NCI-H2171 treated with DMSO at 0.1 percent for 48 hours (cell line): ENCODE measurements around the gene ZNF236.
"Not testable (repeated sequence)": the region's sequence is repeated elsewhere in the genome, so short reads cannot be mapped to it uniquely, and the experiment has no call there.

Experiments used
- DNase-seq: peaks from one replicate; lab custom pipeline; 2025; lab: John Stamatoyannopoulos, UW

ZNF236 gene

GRCh38 chr18:77006305-77007175 is 184.2 kb downstream of the ZNF236 start:
- DNase-seq: no peak

DNA sequence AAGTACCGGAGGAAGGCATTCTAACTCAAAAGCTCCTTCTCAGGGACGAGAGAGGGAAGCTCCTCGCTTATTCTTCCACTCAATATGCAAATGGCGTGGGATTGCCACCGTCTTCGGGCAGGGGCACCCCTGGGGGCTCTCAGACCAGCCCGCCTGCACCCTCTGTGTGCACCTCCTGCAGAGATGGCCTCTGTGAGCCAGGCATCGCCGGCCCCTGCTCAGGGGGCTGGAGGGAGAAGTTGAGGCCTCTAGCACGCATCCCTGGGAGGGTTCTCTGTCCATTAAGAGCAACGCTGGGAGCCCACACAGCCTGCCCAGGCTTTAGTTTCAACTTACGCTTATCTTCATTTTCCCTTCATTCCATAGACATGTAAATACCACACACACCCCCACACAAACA is 184.9 kb downstream of the ZNF236 start:
- DNase-seq: no peak

- no peak for DNase-seq
Measured at GRCh38 chr18:77008006-77008405, 185.6 kb downstream of the ZNF236 start.

- no peak for DNase-seq
Measured at GRCh38 chr18:77008576-77009315, 186.4 kb downstream of the ZNF236 start.

DNA sequence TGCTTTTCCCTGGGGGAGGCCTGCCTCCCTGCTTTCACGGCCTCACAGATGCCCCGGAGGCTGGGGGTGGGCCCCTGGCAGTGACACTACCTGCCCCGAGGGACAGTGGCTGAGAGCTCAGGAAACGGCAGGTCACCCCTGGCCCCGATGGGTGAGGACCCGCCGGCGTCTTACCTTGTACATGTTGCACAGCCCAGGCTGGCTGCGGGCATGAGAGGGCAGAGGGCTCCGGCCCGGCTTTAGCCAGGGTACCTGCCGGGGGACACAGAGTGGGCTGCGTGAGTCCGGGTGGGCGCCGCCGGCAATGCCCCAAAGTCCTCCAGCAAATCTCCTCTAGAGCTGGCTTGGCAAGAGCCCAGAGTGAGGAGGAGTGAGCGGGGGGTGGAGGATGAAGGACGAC is 187.3 kb downstream of the ZNF236 start:
- no peak for DNase-seq

GRCh38 chr18:77012120-77012519 is 189.8 kb downstream of the ZNF236 start:
- DNase-seq: no peak

GRCh38 chr18:77012806-77013541 is 190.6 kb downstream of the ZNF236 start:
- no peak for DNase-seq

DNA sequence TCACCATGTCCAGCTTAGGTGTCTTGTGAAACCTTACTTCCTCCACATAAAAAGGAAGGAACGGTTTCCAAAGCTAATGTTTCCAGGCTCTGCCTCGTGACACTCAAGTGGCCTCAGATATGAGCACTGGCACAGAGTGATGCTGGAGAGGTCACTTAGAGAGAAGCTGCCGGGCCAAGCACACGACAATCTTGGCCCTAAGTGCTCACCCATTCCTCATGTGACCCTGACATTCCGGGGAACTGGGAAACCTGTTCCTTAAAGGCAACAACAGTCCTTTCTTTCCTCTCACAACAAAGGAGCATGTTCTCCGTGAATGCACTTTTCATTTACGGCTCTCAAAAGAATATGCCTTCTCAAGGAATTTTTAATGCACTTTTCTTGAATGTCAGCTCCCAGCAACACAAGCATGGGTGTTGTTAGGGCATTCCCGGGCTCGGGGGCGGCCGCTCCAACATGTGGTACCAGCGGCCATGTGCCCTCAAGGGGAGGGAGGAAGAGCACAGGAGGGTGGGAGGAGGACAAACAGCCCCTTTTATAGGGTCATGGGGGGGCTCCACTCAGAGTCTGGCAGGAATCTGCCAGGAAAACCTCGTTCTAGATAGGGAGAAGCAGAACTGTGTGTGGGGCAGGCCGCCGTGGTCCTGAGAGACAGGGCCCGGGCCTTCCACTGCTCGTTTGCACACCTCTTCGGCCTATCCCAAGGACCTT is 191.6 kb downstream of the ZNF236 start:
- no peak for DNase-seq

DNA sequence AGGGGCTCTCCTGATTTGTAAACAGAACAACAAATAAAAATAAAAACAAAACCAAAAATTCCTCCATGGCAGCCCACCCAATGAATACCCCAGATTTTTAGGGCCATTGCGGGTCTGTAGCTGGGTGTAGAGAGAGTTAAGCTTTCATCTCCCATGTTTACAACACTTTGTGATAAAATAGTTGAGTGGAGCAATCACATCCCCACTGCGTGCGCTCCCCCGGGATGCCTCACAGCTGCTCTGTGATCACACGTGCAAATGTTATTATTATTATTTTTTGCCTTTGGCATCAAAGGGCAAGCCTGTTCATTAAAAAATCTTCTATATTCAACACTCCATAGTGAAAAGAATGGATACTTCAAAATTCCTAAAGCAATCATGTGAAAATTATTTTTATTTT is 192.2 kb downstream of the ZNF236 start:
- DNase-seq: no peak

DNA sequence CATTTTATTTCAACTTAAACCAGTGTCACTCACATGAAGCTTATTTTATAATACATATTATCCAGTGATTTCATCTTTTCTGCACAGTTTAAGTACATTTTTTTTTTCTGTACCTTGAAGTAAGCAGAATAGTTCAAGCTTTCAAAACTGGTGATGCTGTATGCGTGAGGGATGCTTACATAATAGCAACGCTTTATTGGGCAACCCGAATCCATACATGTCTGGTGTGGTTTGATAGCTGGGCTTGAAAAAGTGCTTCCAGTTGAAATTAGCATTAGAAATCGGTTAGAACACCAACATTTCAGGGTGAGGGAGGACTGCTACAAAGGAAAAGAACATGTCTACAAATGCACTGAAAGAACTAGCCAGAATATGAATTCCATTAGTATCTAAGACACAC is 192.8 kb downstream of the ZNF236 start:
- no peak for DNase-seq

DNA sequence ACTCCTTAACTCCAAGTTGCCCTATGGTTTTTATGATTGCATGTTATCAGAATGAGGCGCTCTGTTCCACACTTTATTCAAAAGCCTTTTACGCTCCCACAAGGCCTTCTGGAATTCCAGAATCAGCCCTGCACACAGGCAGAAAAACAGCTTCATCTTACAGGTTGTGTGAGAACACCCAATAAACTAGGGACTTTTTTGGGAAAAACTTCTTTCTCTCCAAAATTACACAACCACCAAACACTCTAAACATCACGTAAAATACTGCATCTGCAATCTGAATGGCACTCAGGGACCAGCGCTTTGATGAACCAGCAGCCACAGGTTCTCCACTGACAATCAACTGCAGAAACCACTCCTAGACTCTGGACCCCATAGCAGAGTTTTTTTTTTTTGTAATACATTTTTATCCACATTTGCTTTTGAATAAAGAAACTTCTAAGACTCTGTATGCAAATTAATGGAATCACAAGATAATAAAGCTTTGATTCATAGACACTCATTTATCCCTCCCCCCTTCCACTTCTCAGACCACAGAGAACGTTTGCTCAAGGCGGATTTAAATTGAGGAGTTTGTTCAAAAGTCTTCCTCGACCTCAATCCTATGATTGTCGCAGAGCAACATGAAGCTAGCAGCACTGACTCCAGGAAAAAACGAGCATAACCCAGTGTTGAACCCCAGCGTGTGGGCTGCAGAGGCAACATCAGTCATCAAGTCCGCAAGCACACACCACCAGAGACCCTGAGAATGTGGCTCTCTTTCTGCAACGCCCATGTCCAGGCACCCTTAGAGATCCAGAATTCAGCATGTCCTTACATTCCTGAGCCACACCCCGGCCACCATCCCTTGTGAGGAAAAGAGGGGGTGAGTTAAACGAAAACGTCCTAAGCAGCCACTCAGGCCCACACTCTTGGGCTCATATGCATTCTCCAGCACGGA is 193.7 kb downstream of the ZNF236 start:
- DNase-seq: no peak

DNA sequence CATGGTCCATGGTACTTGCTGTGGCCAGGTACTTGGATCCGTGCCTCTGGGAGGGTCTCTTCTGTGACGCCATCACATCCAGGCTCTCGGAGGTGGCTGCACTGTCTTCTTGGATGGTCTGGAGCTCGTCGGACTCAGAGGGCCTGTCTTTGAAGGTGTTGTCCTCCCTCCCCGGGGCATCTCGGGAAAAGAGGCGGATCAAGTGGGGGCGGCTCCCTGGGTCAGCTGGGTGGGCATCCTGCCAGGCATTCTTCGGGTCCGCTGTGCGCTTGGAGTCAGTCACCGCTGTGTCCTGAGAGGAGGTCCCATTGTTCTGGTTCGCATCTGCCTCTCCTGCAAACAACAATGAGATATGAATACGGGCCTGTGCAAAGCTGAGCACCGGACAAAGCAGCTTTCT is 194.6 kb downstream of the ZNF236 start:
- DNase-seq: no peak

DNA sequence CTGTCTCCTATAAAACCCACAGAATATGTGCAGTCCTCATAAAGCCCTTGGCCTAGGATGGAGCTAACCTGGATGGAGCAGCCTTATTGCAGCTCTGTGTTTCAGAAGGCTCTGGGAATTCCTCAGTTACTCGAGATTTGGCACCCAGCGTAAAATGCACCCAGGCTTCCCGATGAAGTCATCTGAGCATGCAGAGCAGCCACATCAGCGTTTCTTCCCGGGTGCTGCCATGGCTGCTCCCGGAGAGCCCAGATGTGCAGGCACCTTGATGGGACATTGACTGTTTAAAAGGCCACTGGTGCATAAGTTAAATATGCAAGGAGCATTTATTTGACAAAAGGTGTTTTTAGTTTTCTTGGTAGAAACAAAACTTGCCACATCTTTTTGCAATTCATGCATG is 195.0 kb downstream of the ZNF236 start:
- DNase-seq: no peak

DNA sequence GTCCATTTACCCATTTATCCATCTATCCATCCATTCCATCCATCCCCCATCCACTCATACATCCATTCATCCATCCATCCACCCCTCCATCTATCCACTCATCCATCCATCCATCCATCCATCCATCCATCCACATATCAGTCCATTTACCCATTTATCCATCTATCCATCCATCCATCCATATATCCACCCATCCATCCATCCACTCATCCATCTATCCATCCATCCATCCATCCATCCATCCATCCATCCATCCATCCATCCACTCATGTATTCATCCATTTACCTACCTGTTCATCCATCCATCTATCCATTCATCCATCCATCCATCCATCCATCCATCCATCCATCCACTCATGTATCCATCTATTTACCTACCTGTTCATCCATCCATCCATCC is 196.3 kb downstream of the ZNF236 start:
- not testable (repeated sequence) for DNase-seq

GRCh38 chr18:77019641-77020040 is 197.3 kb downstream of the ZNF236 start:
- DNase-seq: no peak
